Activated T-cell treated with anti-CD3 and anti-CD28 coated beads, Interleukin-2, amount 50 U/mL, for 4 hours (primary cell): ENCODE data around the gene HSD17B12. TPM values are rescaled to one million over a fixed set of nuclear protein-coding genes. Genes with fewer than 3 reads are reported as not detected.
"Not testable (repeated sequence)": the region's sequence is repeated elsewhere in the genome, so short reads cannot be mapped to it uniquely, and the experiment has no call there.

Source experiments
- ATAC-seq, 2 donors: fragments of 200-7000 bp; cut with Tn5 transposase; one replicate each; pipeline ENCODE4 v1.10.0; 2021
- DNase-seq: peaks from one replicate; pipeline ENCODE4 v3.0.0-alpha.2; 2020
- H3K27me3 Mint-ChIP-seq: one replicate; pipeline ENCODE4 v1.8.0; 2021; ENCODE audit warnings: low read depth, mixed read lengths
- H3K36me3 Mint-ChIP-seq: one replicate; pipeline ENCODE4 v1.8.0; 2022; ENCODE audit warnings: mixed read lengths; ENCODE audit not compliant: insufficient read depth
- H3K4me1 Mint-ChIP-seq: one replicate; pipeline ENCODE4 v1.8.0; 2021; ENCODE audit warnings: low read depth, mixed read lengths
- H3K4me3 Mint-ChIP-seq: one replicate; pipeline ENCODE4 v1.8.0; 2021; ENCODE audit warnings: mild to moderate bottlenecking, moderate library complexity, mixed read lengths
- H3K9me3 Mint-ChIP-seq: one replicate; pipeline ENCODE4 v1.8.0; 2021; ENCODE audit warnings: mixed read lengths
- total RNA-seq, 3 donors: library from RNA; stranded (reverse); gene quantifications; one replicate each; pipeline ENCODE4 v1.2.1, GENCODE V29; 2021

The HSD17B12 gene
- total RNA-seq, 3 donors from 2014 or later = 41.3 to 47.6 (median 47.4) TPM

GRCh38 chr11:43738600-43739409 is 58.3 kb downstream of the HSD17B12 start:
- H3K9me3 Mint-ChIP-seq = peaks cover 18% of the 10 kb centered on the region
- no peaks in the 10 kb centered on the region for H3K27me3 Mint-ChIP-seq
- no peak for ATAC-seq
- H3K36me3 Mint-ChIP-seq = peaks cover 51% of the 10 kb centered on the region
- no peak for DNase-seq
- H3K4me1 Mint-ChIP-seq = peaks cover 7% of the 10 kb centered on the region
- no peak overlapping the region for H3K4me3 Mint-ChIP-seq

- no peak for ATAC-seq
- Mint-ChIP-seq H3K9me3 (peaks cover 33% of the 10 kb centered on the region), H3K27me3 (no peaks in the 10 kb centered on the region), H3K4me1 (no peaks in the 10 kb centered on the region), H3K4me3 (no peak overlapping the region), H3K36me3 (peaks cover 42% of the 10 kb centered on the region)
- no peak for DNase-seq
These were observed 66.1 kb downstream of the HSD17B12 start for GRCh38 chr11:43746670-43747069.

GRCh38 chr11:43747130-43747802 is 66.7 kb downstream of the HSD17B12 start:
- H3K9me3 Mint-ChIP-seq = peaks cover 33% of the 10 kb centered on the region
- ATAC-seq (no peak), DNase-seq (no peak)
- no peak overlapping the region for H3K4me3 Mint-ChIP-seq
- peaks cover 41% of the 10 kb centered on the region for H3K36me3 Mint-ChIP-seq
- no peaks in the 10 kb centered on the region for H3K4me1 Mint-ChIP-seq
- H3K27me3 Mint-ChIP-seq = no peaks in the 10 kb centered on the region

- no peak for ATAC-seq
- DNase-seq = no peak
- H3K27me3 Mint-ChIP-seq = no peaks in the 10 kb centered on the region
These were observed 67.6 kb downstream of the HSD17B12 start for GRCh38 chr11:43748095-43748494.

GRCh38 chr11:43751726-43752125 is 71.2 kb downstream of the HSD17B12 start:
- Mint-ChIP-seq H3K9me3 (peaks cover 12% of the 10 kb centered on the region), H3K4me3 (no peak overlapping the region), H3K36me3 (peaks cover 32% of the 10 kb centered on the region), H3K27me3 (no peaks in the 10 kb centered on the region), H3K4me1 (no peaks in the 10 kb centered on the region)
- DNase-seq = no peak
- no peak for ATAC-seq

More at GRCh38 chr11:43748095-43748494, 67.6 kb downstream of the HSD17B12 start:
- Mint-ChIP-seq H3K4me3 (no peak overlapping the region), H3K4me1 (no peaks in the 10 kb centered on the region), H3K9me3 (peaks cover 29% of the 10 kb centered on the region), H3K36me3 (peaks cover 35% of the 10 kb centered on the region)

- H3K9me3 Mint-ChIP-seq = no peaks in the 10 kb centered on the region
- H3K4me3 Mint-ChIP-seq = no peak overlapping the region
- no peak for ATAC-seq
- no peaks in the 10 kb centered on the region for H3K27me3 Mint-ChIP-seq
- H3K36me3 Mint-ChIP-seq = peaks cover 39% of the 10 kb centered on the region
- no peak for DNase-seq
- H3K4me1 Mint-ChIP-seq = no peaks in the 10 kb centered on the region
These were observed 76.0 kb downstream of the HSD17B12 start for GRCh38 chr11:43756575-43756974.

GRCh38 chr11:43758927-43759326 is 78.4 kb downstream of the HSD17B12 start:
- Mint-ChIP-seq H3K9me3 (peaks cover 4% of the 10 kb centered on the region), H3K36me3 (peaks cover 43% of the 10 kb centered on the region)
- no peak for ATAC-seq

GRCh38 chr11:43760902-43761301 is 80.4 kb downstream of the HSD17B12 start:
- Mint-ChIP-seq H3K4me1 (no peaks in the 10 kb centered on the region), H3K4me3 (no peak overlapping the region), H3K27me3 (no peaks in the 10 kb centered on the region), H3K9me3 (peaks cover 16% of the 10 kb centered on the region), H3K36me3 (peaks cover 44% of the 10 kb centered on the region)
- DNase-seq (no peak), ATAC-seq (no peak)

More at GRCh38 chr11:43758927-43759326, 78.4 kb downstream of the HSD17B12 start:
- Mint-ChIP-seq H3K4me1 (no peaks in the 10 kb centered on the region), H3K27me3 (no peaks in the 10 kb centered on the region), H3K4me3 (no peak overlapping the region)
- no peak for DNase-seq

GRCh38 chr11:43765194-43765593 is 84.7 kb downstream of the HSD17B12 start:
- H3K4me3 Mint-ChIP-seq = no peak overlapping the region
- no peaks in the 10 kb centered on the region for H3K4me1 Mint-ChIP-seq
- DNase-seq = no peak
- peaks cover 33% of the 10 kb centered on the region for H3K36me3 Mint-ChIP-seq
- peaks cover 21% of the 10 kb centered on the region for H3K9me3 Mint-ChIP-seq
- no peak for ATAC-seq
- no peaks in the 10 kb centered on the region for H3K27me3 Mint-ChIP-seq

GRCh38 chr11:43768654-43769053 is 88.1 kb downstream of the HSD17B12 start:
- not testable (repeated sequence) for ATAC-seq, DNase-seq, H3K27me3 Mint-ChIP-seq, H3K4me1 Mint-ChIP-seq, H3K4me3 Mint-ChIP-seq
- Mint-ChIP-seq H3K9me3 (peaks cover 17% of the 10 kb centered on the region), H3K36me3 (peaks cover 30% of the 10 kb centered on the region)

- no peaks in the 10 kb centered on the region for H3K4me1 Mint-ChIP-seq
- no peak overlapping the region for H3K4me3 Mint-ChIP-seq
- H3K27me3 Mint-ChIP-seq = no peaks in the 10 kb centered on the region
- DNase-seq = no peak
- H3K9me3 Mint-ChIP-seq = peaks cover 15% of the 10 kb centered on the region
- ATAC-seq = no peak
- peaks cover 26% of the 10 kb centered on the region for H3K36me3 Mint-ChIP-seq
These were observed 89.6 kb downstream of the HSD17B12 start for GRCh38 chr11:43770173-43770572.

- H3K36me3 Mint-ChIP-seq = peaks cover 19% of the 10 kb centered on the region
- no peak overlapping the region for H3K4me3 Mint-ChIP-seq
- no peak for ATAC-seq
- H3K27me3 Mint-ChIP-seq = no peaks in the 10 kb centered on the region
- no peak for DNase-seq
- peaks cover 5% of the 10 kb centered on the region for H3K9me3 Mint-ChIP-seq
- no peaks in the 10 kb centered on the region for H3K4me1 Mint-ChIP-seq
These were observed 92.2 kb downstream of the HSD17B12 start for GRCh38 chr11:43772733-43773132.

GRCh38 chr11:43774786-43775185 is 94.2 kb downstream of the HSD17B12 start:
- no peak overlapping the region for H3K4me3 Mint-ChIP-seq
- peaks cover 25% of the 10 kb centered on the region for H3K36me3 Mint-ChIP-seq
- DNase-seq (no peak), ATAC-seq (no peak)
- no peaks in the 10 kb centered on the region for H3K27me3 Mint-ChIP-seq
- no peaks in the 10 kb centered on the region for H3K4me1 Mint-ChIP-seq
- peaks cover 5% of the 10 kb centered on the region for H3K9me3 Mint-ChIP-seq

GRCh38 chr11:43779306-43779705 is 98.8 kb downstream of the HSD17B12 start:
- Mint-ChIP-seq H3K27me3 (no peaks in the 10 kb centered on the region), H3K4me3 (no peak overlapping the region), H3K4me1 (no peaks in the 10 kb centered on the region), H3K36me3 (peaks cover 24% of the 10 kb centered on the region), H3K9me3 (peaks cover 19% of the 10 kb centered on the region)
- DNase-seq = no peak
- ATAC-seq = no peak

- no peak overlapping the region for H3K4me3 Mint-ChIP-seq
- no peak for DNase-seq
- H3K36me3 Mint-ChIP-seq = peaks cover 31% of the 10 kb centered on the region
- no peaks in the 10 kb centered on the region for H3K4me1 Mint-ChIP-seq
- no peak for ATAC-seq
- H3K27me3 Mint-ChIP-seq = no peaks in the 10 kb centered on the region
- H3K9me3 Mint-ChIP-seq = peaks cover 24% of the 10 kb centered on the region
These were observed 103.8 kb downstream of the HSD17B12 start for GRCh38 chr11:43784301-43784700.
